ENCODE data around the gene SEMA3G.

The SEMA3G gene

DNA sequence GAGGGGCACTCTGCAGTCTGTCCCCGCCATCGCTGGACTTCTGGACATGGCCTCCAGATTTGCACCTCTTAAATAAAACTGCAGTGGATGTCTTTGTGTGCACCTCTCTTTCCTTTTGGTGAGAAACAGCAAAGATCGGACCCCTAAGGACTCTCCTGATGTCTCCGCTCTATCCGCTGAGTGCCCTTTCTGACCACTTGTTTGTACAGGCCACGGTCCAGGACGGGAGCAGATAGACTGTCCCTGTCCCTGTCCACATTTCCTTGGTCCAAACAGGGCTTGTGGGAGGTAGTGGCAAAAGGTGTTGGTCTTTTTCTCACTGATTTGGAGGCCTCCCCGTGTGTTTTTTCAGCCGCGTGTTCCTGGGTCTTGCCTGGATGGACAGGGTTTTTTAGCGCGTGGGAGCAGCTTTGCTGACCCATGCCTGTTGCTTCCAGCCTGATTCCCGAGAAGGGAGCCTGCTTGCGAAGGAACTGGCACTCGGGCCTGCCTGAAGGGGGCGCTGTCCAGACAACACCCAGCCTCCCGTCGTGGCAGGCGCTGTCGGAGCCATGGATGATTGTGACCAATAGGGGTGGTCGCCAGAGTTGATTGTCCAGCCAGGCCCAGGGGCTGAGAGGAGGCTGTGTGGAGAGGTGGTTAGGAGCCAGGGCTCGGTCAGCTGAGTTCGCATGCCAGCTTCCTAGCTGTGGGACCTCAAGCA lies 37.1 kb upstream of the SEMA3G start:
- peak; percentile 23 for TF ChIP-seq FOXP2 (optimal IDR thresholded peaks at IDR 0.05; ENCODE audit: borderline replicate concordance, extremely low read depth, extremely low read length, insufficient read depth)
- TF ChIP-seq REST (IDR thresholded peaks at IDR 0.05; ENCODE audit: insufficient read depth in 1 of 2, low read depth in 2 of 2, low read length in 2 of 2) = no peak

- TF ChIP-seq SIN3A (IDR thresholded peaks at IDR 0.05; ENCODE audit: borderline replicate concordance, insufficient read depth, low read length) (no peak), POLR2AphosphoS5 (IDR thresholded peaks at IDR 0.05; ENCODE audit: low read depth, low read length) (no peak), FOXP2 (optimal IDR thresholded peaks at IDR 0.05; ENCODE audit: borderline replicate concordance, extremely low read depth, extremely low read length, insufficient read depth) (no peak), TAF1 (IDR thresholded peaks at IDR 0.05; ENCODE audit: borderline replicate concordance, insufficient read depth, low read length) (no peak), REST (IDR thresholded peaks at IDR 0.05; ENCODE audit: insufficient read depth in 1 of 2, low read depth in 2 of 2, low read length in 2 of 2) (no peak)
Measured at GRCh38 chr3:52480768-52481715, 36.1 kb upstream of the SEMA3G start.

- TF ChIP-seq REST (IDR thresholded peaks at IDR 0.05; ENCODE audit: insufficient read depth in 1 of 2, low read depth in 2 of 2, low read length in 2 of 2) (no peak), POLR2AphosphoS5 (IDR thresholded peaks at IDR 0.05; ENCODE audit: low read depth, low read length) (no peak), FOXP2 (optimal IDR thresholded peaks at IDR 0.05; ENCODE audit: borderline replicate concordance, extremely low read depth, extremely low read length, insufficient read depth) (no peak), TAF1 (IDR thresholded peaks at IDR 0.05; ENCODE audit: borderline replicate concordance, insufficient read depth, low read length) (no peak), SIN3A (IDR thresholded peaks at IDR 0.05; ENCODE audit: borderline replicate concordance, insufficient read depth, low read length) (no peak)
Measured at GRCh38 chr3:52479877-52480575, 35.1 kb upstream of the SEMA3G start.

GRCh38 chr3:52479037-52479876 lies 34.4 kb upstream of the SEMA3G start:
- TF ChIP-seq POLR2AphosphoS5 (IDR thresholded peaks at IDR 0.05; ENCODE audit: low read depth, low read length) (no peak), REST (IDR thresholded peaks at IDR 0.05; ENCODE audit: insufficient read depth in 1 of 2, low read depth in 2 of 2, low read length in 2 of 2) (no peak), SIN3A (IDR thresholded peaks at IDR 0.05; ENCODE audit: borderline replicate concordance, insufficient read depth, low read length) (no peak), TAF1 (IDR thresholded peaks at IDR 0.05; ENCODE audit: borderline replicate concordance, insufficient read depth, low read length) (no peak), FOXP2 (optimal IDR thresholded peaks at IDR 0.05; ENCODE audit: borderline replicate concordance, extremely low read depth, extremely low read length, insufficient read depth) (no peak)
